Subcutaneous adipose tissue (tissue), 4 donors: Measurements from ENCODE around the gene CIDEB. TPM values are rescaled to one million over a fixed set of nuclear protein-coding genes. Genes with fewer than 3 reads are reported as not detected.

Source experiments
- total RNA-seq, 4 donors: library from RNA; depleted of rRNA; stranded (reverse); fragments of >200 nt; gene quantifications; one replicate each; pipeline ENCODE4 v1.1.0, GENCODE V29; 2016
- TF ChIP-seq, protein P1 (sequence below): fragments of 450-650 bp; IDR thresholded peaks from one replicate; pipeline ENCODE4 v1.5.1; 2016; ENCODE audit warnings: low read depth, mild to moderate bottlenecking, control low read depth, antibody characterized with exemption, moderate library complexity

The CIDEB gene
- total RNA-seq, 4 donors from 2014 or later = 5.2 to 14.3 (median 10.3) TPM

DNA sequence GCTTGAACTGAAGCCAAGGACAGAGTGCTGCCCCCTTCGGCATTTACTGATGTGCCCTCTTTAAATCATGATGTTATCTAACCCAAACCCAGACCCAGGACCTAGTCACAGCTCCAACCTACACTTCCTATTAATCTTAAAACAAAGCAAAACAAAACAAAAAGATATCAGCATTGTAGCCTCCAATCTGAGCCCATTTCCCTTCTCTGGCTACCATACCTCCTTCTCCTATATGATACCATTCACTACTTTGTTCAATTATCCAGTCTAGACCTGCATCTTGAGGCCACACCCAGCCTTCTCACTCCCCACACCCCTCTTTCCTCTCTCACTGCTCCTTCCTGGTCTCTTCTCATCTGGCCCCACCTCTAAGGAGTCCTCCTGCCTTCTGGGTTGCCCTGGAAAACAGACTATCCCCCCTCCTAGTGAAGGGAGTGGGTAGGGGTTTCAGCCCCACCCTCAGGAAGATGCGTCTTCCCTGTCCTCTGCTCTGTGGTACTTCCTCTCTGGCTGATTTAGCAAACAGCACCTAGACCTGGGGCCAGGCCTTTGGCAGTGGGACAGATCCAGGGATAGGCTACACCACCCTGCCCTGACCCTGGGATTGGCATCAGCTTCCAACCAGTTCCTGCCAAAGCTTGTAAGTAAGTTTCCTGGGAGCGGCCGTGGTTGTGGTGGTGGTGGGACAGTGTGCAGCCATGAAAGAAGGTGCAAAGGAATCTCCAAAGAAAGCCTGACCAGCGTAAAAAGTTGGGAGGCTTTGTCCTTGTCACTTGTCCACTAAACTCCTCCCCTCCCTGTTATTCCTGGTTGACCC is 6.8 kb upstream of the CIDEB start:
- TF ChIP-seq, protein P1, sequence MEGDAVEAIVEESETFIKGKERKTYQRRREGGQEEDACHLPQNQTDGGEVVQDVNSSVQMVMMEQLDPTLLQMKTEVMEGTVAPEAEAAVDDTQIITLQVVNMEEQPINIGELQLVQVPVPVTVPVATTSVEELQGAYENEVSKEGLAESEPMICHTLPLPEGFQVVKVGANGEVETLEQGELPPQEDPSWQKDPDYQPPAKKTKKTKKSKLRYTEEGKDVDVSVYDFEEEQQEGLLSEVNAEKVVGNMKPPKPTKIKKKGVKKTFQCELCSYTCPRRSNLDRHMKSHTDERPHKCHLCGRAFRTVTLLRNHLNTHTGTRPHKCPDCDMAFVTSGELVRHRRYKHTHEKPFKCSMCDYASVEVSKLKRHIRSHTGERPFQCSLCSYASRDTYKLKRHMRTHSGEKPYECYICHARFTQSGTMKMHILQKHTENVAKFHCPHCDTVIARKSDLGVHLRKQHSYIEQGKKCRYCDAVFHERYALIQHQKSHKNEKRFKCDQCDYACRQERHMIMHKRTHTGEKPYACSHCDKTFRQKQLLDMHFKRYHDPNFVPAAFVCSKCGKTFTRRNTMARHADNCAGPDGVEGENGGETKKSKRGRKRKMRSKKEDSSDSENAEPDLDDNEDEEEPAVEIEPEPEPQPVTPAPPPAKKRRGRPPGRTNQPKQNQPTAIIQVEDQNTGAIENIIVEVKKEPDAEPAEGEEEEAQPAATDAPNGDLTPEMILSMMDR = no peak

DNA sequence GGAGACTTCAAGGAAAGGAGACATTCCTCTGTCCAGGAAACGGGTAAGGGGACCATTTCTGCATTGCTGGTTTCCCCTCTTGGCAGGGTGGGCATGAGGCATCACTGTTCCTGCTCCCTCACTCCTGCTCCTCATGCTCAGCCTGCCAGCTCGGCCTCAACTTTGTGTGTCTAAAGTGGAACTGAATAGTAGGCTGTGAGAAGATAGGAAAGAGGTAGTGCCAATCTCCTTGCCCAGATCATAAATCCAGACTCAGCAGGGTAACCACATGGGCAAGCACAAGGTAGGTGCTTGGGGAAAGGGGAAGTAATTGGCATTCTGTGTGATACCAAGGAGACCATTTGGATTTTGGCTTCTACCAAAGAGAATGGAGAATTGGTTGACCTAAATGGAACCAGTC is 6.1 kb upstream of the CIDEB start:
- TF ChIP-seq, protein P1 = no peak

GRCh38 chr14:24312736-24313507 is 5.1 kb upstream of the CIDEB start:
- TF ChIP-seq, protein P1 = no peak

GRCh38 chr14:24311837-24312615 is 4.2 kb upstream of the CIDEB start:
- TF ChIP-seq, protein P1 = no peak

DNA sequence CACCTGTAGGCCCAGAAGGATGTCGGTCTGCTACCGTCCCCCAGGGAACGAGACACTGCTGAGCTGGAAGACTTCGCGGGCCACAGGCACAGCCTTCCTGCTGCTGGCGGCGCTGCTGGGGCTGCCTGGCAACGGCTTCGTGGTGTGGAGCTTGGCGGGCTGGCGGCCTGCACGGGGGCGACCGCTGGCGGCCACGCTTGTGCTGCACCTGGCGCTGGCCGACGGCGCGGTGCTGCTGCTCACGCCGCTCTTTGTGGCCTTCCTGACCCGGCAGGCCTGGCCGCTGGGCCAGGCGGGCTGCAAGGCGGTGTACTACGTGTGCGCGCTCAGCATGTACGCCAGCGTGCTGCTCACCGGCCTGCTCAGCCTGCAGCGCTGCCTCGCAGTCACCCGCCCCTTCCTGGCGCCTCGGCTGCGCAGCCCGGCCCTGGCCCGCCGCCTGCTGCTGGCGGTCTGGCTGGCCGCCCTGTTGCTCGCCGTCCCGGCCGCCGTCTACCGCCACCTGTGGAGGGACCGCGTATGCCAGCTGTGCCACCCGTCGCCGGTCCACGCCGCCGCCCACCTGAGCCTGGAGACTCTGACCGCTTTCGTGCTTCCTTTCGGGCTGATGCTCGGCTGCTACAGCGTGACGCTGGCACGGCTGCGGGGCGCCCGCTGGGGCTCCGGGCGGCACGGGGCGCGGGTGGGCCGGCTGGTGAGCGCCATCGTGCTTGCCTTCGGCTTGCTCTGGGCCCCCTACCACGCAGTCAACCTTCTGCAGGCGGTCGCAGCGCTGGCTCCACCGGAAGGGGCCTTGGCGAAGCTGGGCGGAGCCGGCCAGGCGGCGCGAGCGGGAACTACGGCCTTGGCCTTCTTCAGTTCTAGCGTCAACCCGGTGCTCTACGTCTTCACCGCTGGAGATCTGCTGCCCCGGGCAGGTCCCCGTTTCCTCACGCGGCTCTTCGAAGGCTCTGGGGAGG is 3.1 kb upstream of the CIDEB start, which contains the start of gene LTB4R:
TSS of gene LTB4R (plus strand) at position 857 of the 959 bp plus-strand sequence. CDS start 4,150 bp downstream, outside the sequence.
- TF ChIP-seq, protein P1 = no peak

GRCh38 chr14:24310265-24310645 is 2.5 kb upstream of the CIDEB start:
- TF ChIP-seq, protein P1 = no peak
